Ascending aorta (tissue), 2 donors: ENCODE measurements around the gene FBL. TPM values are rescaled to one million over a fixed set of nuclear protein-coding genes. Genes with fewer than 3 reads are reported as not detected.
A peak's percentile ranks its signal among the peaks of the same experiment; 100 is the strongest.

Experiments
- DNase-seq, 2 donors: peaks; one replicate each; pipeline ENCODE4 v3.0.0-alpha.2; 2019; ENCODE audit warnings: low spot score in 2 of 2
- H3K27ac ChIP-seq, 2 donors: fragments of 200-600 bp; sonication (generic); one replicate each; pipeline ENCODE4 v1.5.1; 2016 to 2017; ENCODE audit warnings: mild to moderate bottlenecking in 1 of 2
- H3K27me3 ChIP-seq: fragments of 200-600 bp; sonication (generic); one replicate; pipeline ENCODE4 v1.5.1; 2017
- H3K36me3 ChIP-seq, 2 donors: fragments of 200-600 bp; sonication (generic); one replicate each; pipeline ENCODE4 v1.5.1; 2016
- H3K4me1 ChIP-seq, 2 donors: fragments of 200-600 bp; sonication (generic); one replicate each; pipeline ENCODE4 v1.5.1; 2016 to 2017; ENCODE audit warnings: mild to moderate bottlenecking in 1 of 2
- H3K4me3 ChIP-seq, 2 donors: fragments of 200-600 bp; sonication (generic); one replicate each; pipeline ENCODE4 v1.5.1; 2016 to 2017; ENCODE audit warnings: mild to moderate bottlenecking in 1 of 2
- H3K9me3 ChIP-seq, 2 donors: fragments of 200-600 bp; sonication (generic); one replicate each; pipeline ENCODE4 v1.5.1; 2016
- CTCF ChIP-seq, 3 experiments: fragments of 200-600 bp in 2 of 3; fragments of 450-650 bp in 1 of 3; sonication (generic) in 2 of 3; IDR thresholded peaks; one replicate each; pipeline ENCODE4 v1.5.1; 2016 to 2019; ENCODE audit warnings: antibody characterized with exemption in 3 of 3, mild to moderate bottlenecking in 1 of 3, moderate library complexity in 1 of 3
- intact Hi-C: fragments of 100-400 bp; cut with DNase I; formaldehyde crosslinking; loops from one replicate; pipeline ENCODE4 v1.15.1; 2023
- total RNA-seq: library from RNA; depleted of rRNA; stranded (reverse); fragments of >200 nt; gene quantifications from one replicate; pipeline ENCODE4 v1.1.0, GENCODE V29; 2016

FBL gene
- total RNA-seq, 1 donor from 2014 or later, result 92.1 TPM

- DNase-seq, result no peak
- H3K4me3 ChIP-seq, result no peak overlapping the region
- intact Hi-C loops, result no loop called here
- no peaks in the 10 kb centered on the region for H3K9me3 ChIP-seq
- H3K27ac ChIP-seq, result no peak overlapping the region
- no peak for TF ChIP-seq CTCF (IDR thresholded peaks at IDR 0.05)
- peaks cover 46 to 55% of the 10 kb centered on the region in 2 donors for H3K36me3 ChIP-seq
- no peaks in the 10 kb centered on the region for H3K27me3 ChIP-seq
- H3K4me1 ChIP-seq, result peaks cover 0 to 4% of the 10 kb centered on the region in 2 donors
Measured at GRCh38 chr19:39827216-39827615, 19.0 kb downstream of the FBL start.

GRCh38 chr19:39826311-39826945 lies 19.8 kb downstream of the FBL start:
- Histone ChIP-seq H3K9me3 (no peaks in the 10 kb centered on the region), H3K4me1 (no peaks in the 10 kb centered on the region), H3K27ac (no peak overlapping the region), H3K27me3 (no peaks in the 10 kb centered on the region), H3K36me3 (peaks cover 46 to 55% of the 10 kb centered on the region in 2 donors), H3K4me3 (no peak overlapping the region)
- no peak for DNase-seq
- intact Hi-C loops, result no loop called here
- no peak for TF ChIP-seq CTCF (IDR thresholded peaks at IDR 0.05)

GRCh38 chr19:39825531-39826076 lies 20.6 kb downstream of the FBL start:
- Histone ChIP-seq H3K27ac (no peak overlapping the region), H3K27me3 (no peaks in the 10 kb centered on the region)
- intact Hi-C loops, result no loop called here

GRCh38 chr19:39825093-39825463 lies 21.1 kb downstream of the FBL start:
- no peaks in the 10 kb centered on the region for H3K27me3 ChIP-seq
- H3K4me1 ChIP-seq, result no peaks in the 10 kb centered on the region
- no peaks in the 10 kb centered on the region for H3K9me3 ChIP-seq
- intact Hi-C loops, result no loop called here
- no peak for DNase-seq
- H3K27ac ChIP-seq, result peak overlapping the region in 1 of 2 donors; percentile 72
- peak overlapping the region in 1 of 2 donors; percentile 86 for H3K4me3 ChIP-seq
- peaks cover 41 to 45% of the 10 kb centered on the region in 2 donors for H3K36me3 ChIP-seq
- no peak for TF ChIP-seq CTCF (IDR thresholded peaks at IDR 0.05)

More at GRCh38 chr19:39825531-39826076, 20.6 kb downstream of the FBL start:
- H3K4me1 ChIP-seq, result no peaks in the 10 kb centered on the region
- no peaks in the 10 kb centered on the region for H3K9me3 ChIP-seq
- TF ChIP-seq CTCF (IDR thresholded peaks at IDR 0.05), result no peak
- peaks cover 46 to 50% of the 10 kb centered on the region in 2 donors for H3K36me3 ChIP-seq
- DNase-seq, result no peak
- no peak overlapping the region for H3K4me3 ChIP-seq

GRCh38 chr19:39824143-39825092 lies 21.8 kb downstream of the FBL start:
- intact Hi-C loops, result loop anchor here (1.0 kb wide), 2 partner anchors 9 to 22 kb away; partner anchors contain the start of gene FBL

More at GRCh38 chr19:39824143-39825092, 21.8 kb downstream of the FBL start:
- TF ChIP-seq CTCF (IDR thresholded peaks at IDR 0.05), result no peak
- H3K4me3 ChIP-seq, result peak overlapping the region; percentile 86 to 87
- no peaks in the 10 kb centered on the region for H3K4me1 ChIP-seq
- peaks cover 35 to 38% of the 10 kb centered on the region in 2 donors for H3K36me3 ChIP-seq
- peak; percentile 84 to 96 for DNase-seq
- H3K27ac ChIP-seq, result peak overlapping the region; percentile 60 to 72
- H3K27me3 ChIP-seq, result no peaks in the 10 kb centered on the region
- no peaks in the 10 kb centered on the region for H3K9me3 ChIP-seq
